NCI-H460 (cell line): ENCODE results near the gene GSN. TPM values are rescaled to one million over a fixed set of nuclear protein-coding genes. Genes with fewer than 3 reads are reported as not detected.

Experiments
- DNase-seq: peaks from one replicate; pipeline ENCODE4 v3.0.0-alpha.2; 2016; ENCODE audit warnings: low read depth; ENCODE audit errors: extremely low read depth
- total RNA-seq: library from RNA; depleted of rRNA; stranded (reverse); fragments of >200 nt; shearing (Covaris generic); gene quantifications from 2 replicates; pipeline ENCODE4 v1.2.3, GENCODE V29; 2014; rRNA removed

GSN gene
- total RNA-seq, 1 experiment from 2014 or later: 15.5 TPM

GRCh38 chr9:121367306-121368137 is 99.6 kb downstream of the GSN start:
- DNase-seq: no peak

DNA sequence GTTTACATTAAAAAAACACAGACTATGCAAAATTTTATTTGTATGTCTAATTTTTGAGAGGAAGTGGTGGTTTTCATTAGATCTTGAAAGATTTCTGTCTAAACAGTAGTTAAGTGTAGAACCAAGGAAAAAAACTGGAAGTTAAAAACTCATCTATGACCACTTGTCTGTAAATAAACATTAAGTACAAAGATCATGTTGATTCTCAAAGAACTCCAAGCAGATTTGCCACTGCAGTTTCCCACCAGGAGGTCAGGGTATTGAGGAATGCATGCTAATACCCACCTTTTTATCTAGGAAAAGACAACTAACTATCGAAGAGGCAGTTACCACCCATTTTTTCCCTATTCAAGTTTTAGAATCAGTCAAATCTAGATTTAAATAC is 100.2 kb downstream of the GSN start:
- DNase-seq: no peak

GRCh38 chr9:121368745-121369144 is 100.8 kb downstream of the GSN start:
- no peak for DNase-seq

DNA sequence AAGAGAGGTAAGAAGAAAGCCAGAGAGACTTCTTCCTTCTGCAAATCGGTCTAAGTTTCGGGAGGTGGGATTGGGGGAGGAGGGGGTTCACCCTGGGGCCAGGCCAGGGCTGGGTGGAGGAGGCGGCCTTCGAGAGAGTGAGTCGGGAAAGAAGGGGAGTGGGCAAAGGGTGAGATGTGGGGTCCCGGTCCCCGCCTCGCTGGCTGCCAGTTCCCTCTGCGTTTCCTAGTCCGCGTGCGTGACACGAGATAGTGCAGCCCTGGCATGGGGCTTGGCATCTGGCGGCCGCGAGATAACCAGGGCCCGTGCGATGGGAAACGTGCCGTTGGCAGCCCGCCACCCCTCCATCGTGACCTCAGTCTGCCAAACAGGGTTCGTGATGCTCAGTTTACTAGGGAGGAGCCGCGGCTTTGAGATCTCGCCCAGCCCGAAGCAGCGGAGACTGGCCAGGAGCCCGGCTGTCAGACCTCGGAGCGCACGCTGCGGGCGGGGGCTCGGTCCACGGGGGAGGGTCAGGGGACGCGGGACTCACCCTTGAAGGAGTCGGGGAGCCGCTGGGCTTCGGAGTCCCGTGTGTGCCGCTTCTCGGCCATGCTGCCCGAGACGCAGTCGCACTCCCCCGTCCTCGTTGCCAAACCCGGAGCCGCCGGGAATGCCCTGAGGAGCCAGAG is 101.8 kb downstream of the GSN start, which contains the start of gene STOM:
STOM (minus strand) TSS at position 656 of the 671 bp plus-strand sequence; CDS start at position 593, 63 bp downstream.
- DNase-seq: peak; percentile 35

GRCh38 chr9:121371495-121372061 is 103.6 kb downstream of the GSN start:
- no peak for DNase-seq

GRCh38 chr9:121372239-121373010 is 104.5 kb downstream of the GSN start:
- DNase-seq: no peak

DNA sequence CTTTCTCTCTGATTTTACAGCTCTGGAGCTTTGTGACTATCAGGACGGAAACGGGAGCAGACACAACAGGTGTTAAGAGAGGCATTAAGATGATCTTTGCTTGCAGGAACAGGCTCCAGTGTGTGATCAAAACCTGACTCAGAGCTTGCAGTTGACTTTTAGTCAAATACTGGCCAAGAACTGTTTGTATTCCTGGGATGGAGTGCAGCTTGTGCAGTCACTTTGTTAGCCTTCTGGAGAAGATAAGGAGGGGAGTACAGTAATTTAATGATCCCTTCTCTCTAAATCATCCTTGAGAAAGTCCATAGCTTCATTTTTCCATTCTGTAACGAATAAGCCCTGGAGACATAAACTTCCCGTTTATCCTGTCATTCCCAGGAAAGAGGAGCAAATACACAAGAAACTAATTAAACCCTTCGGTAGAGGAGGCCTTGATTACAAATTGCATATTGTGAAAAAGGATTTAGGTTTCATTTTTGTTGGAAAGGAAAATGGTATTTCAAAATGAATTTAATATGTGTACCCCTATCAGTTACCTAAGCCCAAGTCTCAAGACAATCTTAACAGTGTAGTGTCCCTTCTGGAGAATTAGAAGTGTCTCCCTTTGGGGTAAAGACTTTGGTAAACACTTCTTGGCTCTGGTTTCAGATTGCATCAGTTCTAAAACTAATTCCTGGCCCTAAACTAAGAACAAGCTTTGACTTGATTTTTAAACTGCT is 105.2 kb downstream of the GSN start:
- DNase-seq: no peak

- DNase-seq: no peak
Measured at GRCh38 chr9:121376214-121376830, 108.4 kb downstream of the GSN start.

- no peak for DNase-seq
Measured at GRCh38 chr9:121380846-121381245, 112.9 kb downstream of the GSN start.

Other genes with a start within 250 kb of the GSN start
- gene C5, start 217.9 kb upstream of the GSN start, total RNA-seq: 0.55 and 0.94 TPM in 2 replicates
- 14.1 and 18.7 TPM in 2 replicates for gene CNTRL, start 193.2 kb upstream of the GSN start, total RNA-seq
- 32.1 and 35.5 TPM in 2 replicates for gene RAB14, start 66.3 kb upstream of the GSN start, total RNA-seq
- gene STOM, start 102.1 kb downstream of the GSN start, total RNA-seq: 53.8 and 53.9 TPM in 2 replicates
- gene GGTA1, start 231.7 kb downstream of the GSN start, total RNA-seq: not detected in 2 replicates